ENCODE data around the gene CHST13. TPM values are rescaled to one million over a fixed set of nuclear protein-coding genes. Genes with fewer than 3 reads are reported as not detected.
"Not testable (repeated sequence)": the region's sequence is repeated elsewhere in the genome, so short reads cannot be mapped to it uniquely, and the experiment has no call there.

The CHST13 gene
- total RNA-seq, 1 experiment from 2014 or later = not detected

- H3K9me3 ChIP-seq (replicated peaks) = no peaks in the 10 kb centered on the region
- no peaks in the 10 kb centered on the region for H3K4me1 ChIP-seq
- H3K27me3 ChIP-seq = peaks cover 25% of the 10 kb centered on the region
- H3K36me3 ChIP-seq = no peaks in the 10 kb centered on the region
- no peak overlapping the region for H3K27ac ChIP-seq
- DNase-seq = no peak
- H3K4me3 ChIP-seq = no peak overlapping the region
These were observed 47.1 kb downstream of the CHST13 start for GRCh38 chr3:126571078-126571477.

GRCh38 chr3:126573492-126574117 lies 49.6 kb downstream of the CHST13 start:
- no peaks in the 10 kb centered on the region for H3K4me1 ChIP-seq
- H3K9me3 ChIP-seq (replicated peaks) = no peaks in the 10 kb centered on the region
- peaks cover 25% of the 10 kb centered on the region for H3K27me3 ChIP-seq
- H3K27ac ChIP-seq = no peak overlapping the region
- no peaks in the 10 kb centered on the region for H3K36me3 ChIP-seq
- DNase-seq = peak in 1 of 2 experiments; percentile 13
- H3K4me3 ChIP-seq = no peak overlapping the region

GRCh38 chr3:126577261-126577660 lies 53.3 kb downstream of the CHST13 start:
- Histone ChIP-seq H3K4me1 (no peaks in the 10 kb centered on the region), H3K9me3 (replicated peaks) (no peaks in the 10 kb centered on the region), H3K27me3 (peaks cover 19% of the 10 kb centered on the region), H3K27ac (no peak overlapping the region), H3K4me3 (no peak overlapping the region), H3K36me3 (no peaks in the 10 kb centered on the region)
- no peak for DNase-seq

GRCh38 chr3:126578702-126579101 lies 54.7 kb downstream of the CHST13 start:
- H3K36me3 ChIP-seq = no peaks in the 10 kb centered on the region
- no peak for DNase-seq
- H3K27me3 ChIP-seq = peaks cover 7% of the 10 kb centered on the region
- H3K4me3 ChIP-seq = no peak overlapping the region
- no peak overlapping the region for H3K27ac ChIP-seq
- no peaks in the 10 kb centered on the region for H3K9me3 ChIP-seq (replicated peaks)
- H3K4me1 ChIP-seq = no peaks in the 10 kb centered on the region

GRCh38 chr3:126580746-126581145 lies 56.8 kb downstream of the CHST13 start:
- Histone ChIP-seq H3K9me3 (replicated peaks) (no peaks in the 10 kb centered on the region), H3K36me3 (no peaks in the 10 kb centered on the region), H3K27me3 (no peaks in the 10 kb centered on the region; the same call in 1 of the 2 replicates), H3K27ac (no peak overlapping the region), H3K4me1 (no peaks in the 10 kb centered on the region), H3K4me3 (no peak overlapping the region)
- no peak for DNase-seq

GRCh38 chr3:126581569-126581968 lies 57.6 kb downstream of the CHST13 start:
- no peaks in the 10 kb centered on the region for H3K9me3 ChIP-seq (replicated peaks)
- H3K4me3 ChIP-seq = no peak overlapping the region
- DNase-seq = no peak
- H3K27ac ChIP-seq = no peak overlapping the region
- no peaks in the 10 kb centered on the region for H3K36me3 ChIP-seq
- H3K4me1 ChIP-seq = no peaks in the 10 kb centered on the region
- no peaks in the 10 kb centered on the region for H3K27me3 ChIP-seq

- no peaks in the 10 kb centered on the region for H3K4me1 ChIP-seq
- H3K27ac ChIP-seq = no peak overlapping the region
- H3K4me3 ChIP-seq = no peak overlapping the region
- DNase-seq = peak in 1 of 2 experiments; percentile 51
- no peaks in the 10 kb centered on the region for H3K27me3 ChIP-seq
- H3K36me3 ChIP-seq = no peaks in the 10 kb centered on the region
- no peaks in the 10 kb centered on the region for H3K9me3 ChIP-seq (replicated peaks)
These were observed 58.4 kb downstream of the CHST13 start for GRCh38 chr3:126582311-126582710.

GRCh38 chr3:126591515-126591914 lies 67.6 kb downstream of the CHST13 start:
- not testable (repeated sequence) for DNase-seq; H3K27ac ChIP-seq; H3K36me3 ChIP-seq; H3K4me1 ChIP-seq; H3K4me3 ChIP-seq; H3K9me3 ChIP-seq (replicated peaks); H3K27me3 ChIP-seq

Other genes starting within 250 kb of the CHST13 start
- 3.2 and 3.3 TPM in 2 replicates for gene KLF15, start 166.7 kb upstream of the CHST13 start, total RNA-seq (2014; rRNA removed; shearing (Covaris generic))
- gene CFAP100, start 129.2 kb upstream of the CHST13 start, total RNA-seq (2014; rRNA removed; shearing (Covaris generic)) = not detected in 2 replicates
- 15.9 and 17.2 TPM in 2 replicates for gene ZXDC, start 48.3 kb upstream of the CHST13 start, total RNA-seq (2014; rRNA removed; shearing (Covaris generic))
- gene UROC1, start 6.4 kb upstream of the CHST13 start, total RNA-seq (2014; rRNA removed; shearing (Covaris generic)) = not detected in 2 replicates
- gene C3orf22, start 34.8 kb downstream of the CHST13 start, total RNA-seq (2014; rRNA removed; shearing (Covaris generic)) = not detected in 2 replicates
- 2.3 and 2.7 TPM in 2 replicates for gene TXNRD3, start 131.0 kb downstream of the CHST13 start, total RNA-seq (2014; rRNA removed; shearing (Covaris generic))
- gene CHCHD6, start 180.1 kb downstream of the CHST13 start, total RNA-seq (2014; rRNA removed; shearing (Covaris generic)) = 24.2 and 24.4 TPM in 2 replicates

Measured in SJCRH30 (cell line).